NCI-H1048 (cell line): Measurements from ENCODE around the gene A4GALT.

Experiments
- DNase-seq: peaks from one replicate; lab custom pipeline; 2025; lab: John Stamatoyannopoulos, UW

The A4GALT gene

DNA sequence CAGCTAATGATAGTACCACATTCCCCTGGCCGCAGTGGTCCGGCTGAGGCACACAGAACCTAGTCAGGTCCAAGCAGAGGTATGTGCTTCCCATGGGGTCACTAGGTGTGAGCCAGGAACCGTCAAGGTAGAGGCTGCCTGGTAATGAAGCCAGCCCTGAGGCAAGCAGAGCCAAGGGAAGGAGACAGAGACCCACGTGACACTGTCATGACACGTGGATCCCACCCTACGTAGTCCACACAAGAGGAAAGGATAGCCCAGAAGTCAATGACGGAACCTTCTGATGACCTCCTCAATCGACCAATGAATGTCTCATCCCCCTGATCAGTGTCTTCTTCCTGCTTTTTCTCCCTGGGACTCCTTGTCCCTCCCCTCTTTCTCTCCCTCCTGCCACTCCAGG lies 19.0 kb downstream of the A4GALT start:
- no peak for DNase-seq

DNA sequence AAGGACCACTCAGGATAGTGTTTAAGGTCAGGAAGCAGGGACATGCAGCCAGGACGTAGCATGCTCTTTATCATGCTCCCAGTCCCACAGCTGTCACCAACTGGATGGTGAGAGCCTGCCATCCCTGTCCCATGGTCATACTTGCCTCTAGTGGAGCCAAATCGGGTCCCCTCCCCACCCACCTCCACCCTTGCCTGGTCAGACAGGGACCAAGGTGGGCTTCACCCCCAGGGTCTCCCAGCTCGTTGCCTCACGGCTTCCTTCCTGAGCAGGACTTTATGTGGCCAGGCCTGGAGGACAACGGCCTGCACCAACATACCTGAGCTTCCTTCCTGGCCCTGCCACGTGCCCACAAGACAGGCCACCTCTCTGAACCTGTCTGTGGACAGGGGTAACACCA lies 19.8 kb downstream of the A4GALT start:
- DNase-seq: no peak

GRCh38 chr22:42700355-42700754 lies 20.3 kb downstream of the A4GALT start:
- DNase-seq: no peak

GRCh38 chr22:42699976-42700352 lies 20.7 kb downstream of the A4GALT start:
- DNase-seq: no peak

DNA sequence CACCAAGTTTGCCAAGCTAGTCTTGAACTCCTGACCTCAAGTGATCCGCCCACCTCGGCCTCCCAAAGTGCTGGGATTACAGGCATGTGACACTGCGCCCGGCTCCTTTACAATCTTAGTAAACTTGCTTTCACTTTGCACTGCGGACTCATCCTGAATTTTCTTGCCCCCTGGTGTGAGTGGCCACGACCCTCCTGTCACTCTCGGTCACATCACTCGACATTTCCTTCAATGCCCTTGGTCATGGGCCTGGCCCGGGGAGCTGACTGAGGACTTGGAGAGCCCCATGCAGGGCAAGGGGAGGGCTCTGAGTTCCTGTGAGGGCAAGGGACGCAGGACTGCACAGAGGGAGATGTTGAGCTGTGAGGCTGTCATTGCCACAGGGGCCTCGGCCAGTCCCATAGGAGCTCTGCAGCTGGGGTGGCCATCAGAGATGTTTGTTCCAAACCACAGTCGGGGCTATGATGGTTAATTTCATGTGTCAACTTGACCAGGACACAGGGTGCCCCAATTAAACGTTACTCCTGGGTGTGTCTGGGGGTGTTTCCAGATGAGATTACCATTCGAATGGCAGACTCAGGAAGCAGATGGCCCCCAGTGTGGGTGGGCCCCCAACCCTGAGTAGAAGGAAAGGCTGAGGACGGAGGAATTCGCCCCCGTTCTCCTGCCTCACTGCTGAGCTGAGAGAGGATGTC lies 21.2 kb downstream of the A4GALT start:
- no peak for DNase-seq

GRCh38 chr22:42697542-42698013 lies 23.1 kb downstream of the A4GALT start:
- no peak for DNase-seq

- no peak for DNase-seq
Measured at GRCh38 chr22:42696331-42696967, 24.2 kb downstream of the A4GALT start.

DNA sequence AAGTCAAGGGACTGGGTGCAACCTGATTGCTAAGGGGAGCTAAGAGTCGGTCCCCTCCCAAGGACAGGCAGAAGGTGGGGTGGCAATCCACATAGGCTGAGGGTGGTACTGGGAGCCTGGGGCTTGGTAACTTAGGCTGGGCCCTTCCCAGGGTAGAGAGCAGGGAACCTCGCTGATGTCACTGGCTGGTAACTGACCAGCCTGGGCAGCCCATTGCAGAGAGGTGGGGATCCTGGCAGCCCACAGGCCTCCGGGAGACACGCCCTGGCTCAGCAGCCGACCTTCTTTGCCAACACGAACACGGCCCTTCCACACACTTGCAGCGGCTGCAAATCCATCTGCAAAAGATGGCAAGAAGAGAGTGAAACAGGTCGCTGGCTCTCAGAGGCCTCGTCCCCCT lies 25.4 kb downstream of the A4GALT start:
- DNase-seq: no peak

DNA sequence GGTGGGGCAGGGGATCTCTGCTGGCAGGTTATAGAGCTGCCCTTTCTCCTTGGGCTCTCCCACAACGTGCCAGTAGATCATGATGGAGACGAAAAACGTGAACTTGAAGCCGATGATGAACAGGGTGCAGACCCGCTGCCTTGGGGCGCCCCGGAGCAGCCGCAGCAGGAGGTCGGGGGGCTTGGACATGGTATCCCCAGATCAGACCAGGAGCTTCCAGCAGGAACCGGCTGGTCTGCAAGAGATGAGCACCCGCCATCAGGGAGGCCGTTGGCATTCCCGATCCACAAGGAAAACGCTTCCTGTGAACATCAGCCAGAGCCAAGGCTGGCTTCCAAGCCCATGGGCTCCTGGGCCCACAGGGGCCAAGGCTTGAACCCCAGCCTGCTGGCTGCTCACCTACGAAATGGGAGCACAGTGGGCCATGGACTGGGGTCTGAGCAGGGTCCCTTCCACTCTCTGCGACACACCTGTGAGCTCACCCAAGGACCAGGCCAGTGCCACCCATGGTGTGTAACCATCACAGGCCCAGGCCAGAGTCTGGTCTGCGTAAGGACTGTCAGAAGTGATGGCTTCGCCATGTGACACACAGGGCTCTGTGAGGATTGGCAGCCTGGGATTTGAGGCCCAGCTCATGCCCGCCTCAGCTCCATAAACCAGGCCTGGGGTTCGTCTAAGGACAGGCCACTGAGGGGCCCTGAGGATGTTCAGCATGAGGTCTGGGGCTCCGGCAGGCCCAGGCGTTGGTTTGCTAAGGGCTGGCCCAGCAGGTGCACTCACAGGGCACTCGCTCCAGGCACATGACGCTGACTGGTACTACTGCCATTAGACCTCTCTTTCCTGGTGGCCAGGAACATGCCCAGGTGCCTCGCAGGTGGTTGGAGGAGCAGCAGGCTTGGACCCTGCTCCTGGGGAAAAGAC lies 26.6 kb downstream of the A4GALT start:
- DNase-seq: no peak

DNA sequence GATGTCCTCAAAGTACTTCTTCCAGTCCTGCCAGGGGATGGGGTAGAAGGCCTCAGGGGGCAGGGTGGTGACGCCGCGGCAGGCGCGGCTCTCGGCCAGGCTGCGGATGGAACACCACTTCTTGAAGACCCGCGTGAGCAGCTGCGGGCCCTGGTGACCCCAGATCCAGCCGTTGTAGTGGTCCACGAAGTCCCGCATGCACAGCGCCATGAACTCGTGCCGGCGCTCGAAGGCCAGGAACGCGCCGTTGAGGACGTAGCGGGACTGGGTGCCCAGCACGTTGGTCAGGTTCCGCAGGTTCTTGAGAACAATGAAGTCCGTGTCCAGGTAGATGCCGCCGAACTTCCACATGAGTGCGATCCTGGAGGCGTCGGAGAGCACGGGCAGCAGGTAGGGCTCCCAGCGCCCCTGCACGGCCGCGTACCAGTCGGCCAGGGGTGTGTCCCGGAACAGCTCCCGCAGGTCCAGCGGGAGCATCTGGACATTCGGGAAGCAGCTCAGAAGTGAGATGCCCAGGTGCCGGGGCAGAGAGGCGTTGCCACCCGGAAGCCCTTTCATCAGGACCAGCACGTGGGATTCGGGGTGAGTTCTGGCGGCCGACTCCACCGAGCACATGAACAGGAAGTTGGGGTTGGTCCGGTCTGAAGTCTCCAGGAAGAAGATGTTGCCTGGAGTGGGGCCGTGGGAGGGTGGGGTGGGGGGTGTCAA lies 27.5 kb downstream of the A4GALT start:
- DNase-seq: no peak

DNA sequence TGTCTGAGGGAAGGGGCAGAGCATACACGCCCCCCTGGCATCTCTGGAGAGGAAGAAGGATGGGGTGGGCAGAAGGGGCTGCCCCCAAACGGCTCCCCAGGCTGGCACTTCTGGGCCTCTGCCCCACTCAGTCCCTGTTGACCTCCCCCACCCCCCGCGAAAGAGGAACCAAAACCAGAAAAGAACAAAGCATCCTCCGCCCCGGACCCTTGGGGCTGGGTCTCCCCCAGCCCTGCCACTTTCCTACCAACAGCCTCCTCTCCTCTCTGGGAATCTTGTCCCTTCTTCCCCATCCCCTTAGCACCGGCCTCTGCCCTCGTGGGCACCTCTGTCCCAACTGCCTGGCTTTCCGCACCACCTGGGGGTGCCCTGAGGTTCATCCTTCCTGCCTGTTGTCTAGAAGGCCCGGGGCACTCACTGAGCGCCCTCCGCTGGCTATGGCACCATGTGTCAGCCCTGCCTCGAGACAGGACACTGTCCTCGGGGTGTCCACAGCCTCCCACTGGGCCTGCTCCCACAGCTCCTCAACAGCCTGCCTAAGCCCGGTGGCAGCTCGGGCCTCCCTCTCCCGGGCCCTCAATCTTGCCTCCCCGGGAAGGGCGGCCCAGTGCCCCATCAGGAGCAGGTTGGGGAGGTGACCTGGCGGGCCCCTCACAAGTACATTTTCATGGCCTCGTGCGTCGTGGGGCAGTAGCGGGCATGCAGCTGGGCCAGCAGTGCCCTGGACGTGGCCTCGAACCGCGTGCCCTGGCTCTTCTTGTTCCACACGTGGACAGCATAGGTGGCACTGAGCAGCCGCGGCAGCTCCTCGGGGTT lies 28.2 kb downstream of the A4GALT start:
- DNase-seq: no peak

GRCh38 chr22:42691440-42691839 lies 29.2 kb downstream of the A4GALT start:
- no peak for DNase-seq

GRCh38 chr22:42688241-42689211 lies 32.1 kb downstream of the A4GALT start:
- no peak for DNase-seq

DNA sequence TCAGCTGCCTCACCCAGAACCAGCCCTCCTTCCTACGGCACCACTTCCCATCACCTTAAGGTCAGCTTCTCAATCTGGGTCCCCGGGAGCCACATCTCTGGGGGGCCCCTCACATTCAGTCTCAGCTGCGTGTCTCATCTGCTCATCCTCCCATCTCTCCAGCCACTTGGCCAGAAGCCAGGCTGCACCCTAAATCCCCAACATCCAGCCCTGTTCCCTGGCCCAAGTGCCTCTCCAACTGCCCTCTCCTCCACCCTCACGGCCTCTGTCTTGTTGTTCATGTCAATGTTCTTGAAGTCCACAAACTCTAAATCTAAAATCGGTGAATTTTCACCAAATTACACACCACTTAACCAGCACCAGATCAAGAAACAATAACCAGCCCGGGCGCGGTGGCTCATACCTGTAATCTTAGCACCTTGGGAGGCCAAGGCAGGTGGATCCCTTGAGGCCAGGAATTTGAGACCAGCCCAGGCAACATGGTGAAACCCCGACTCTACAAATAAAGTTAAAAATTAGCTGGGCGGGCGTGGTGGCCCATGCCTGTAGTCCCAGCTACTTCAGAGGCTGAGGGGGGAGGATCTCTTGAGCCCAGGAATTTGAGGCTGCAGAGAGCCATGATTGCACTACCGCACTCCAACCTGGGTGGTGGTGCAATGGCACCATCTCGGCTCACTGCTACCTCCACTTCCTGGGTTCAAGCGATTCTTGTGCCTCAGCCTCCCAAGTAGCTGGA lies 33.7 kb downstream of the A4GALT start:
- no peak for DNase-seq

- no peak for DNase-seq
Measured at GRCh38 chr22:42685941-42686653, 34.6 kb downstream of the A4GALT start.

DNA sequence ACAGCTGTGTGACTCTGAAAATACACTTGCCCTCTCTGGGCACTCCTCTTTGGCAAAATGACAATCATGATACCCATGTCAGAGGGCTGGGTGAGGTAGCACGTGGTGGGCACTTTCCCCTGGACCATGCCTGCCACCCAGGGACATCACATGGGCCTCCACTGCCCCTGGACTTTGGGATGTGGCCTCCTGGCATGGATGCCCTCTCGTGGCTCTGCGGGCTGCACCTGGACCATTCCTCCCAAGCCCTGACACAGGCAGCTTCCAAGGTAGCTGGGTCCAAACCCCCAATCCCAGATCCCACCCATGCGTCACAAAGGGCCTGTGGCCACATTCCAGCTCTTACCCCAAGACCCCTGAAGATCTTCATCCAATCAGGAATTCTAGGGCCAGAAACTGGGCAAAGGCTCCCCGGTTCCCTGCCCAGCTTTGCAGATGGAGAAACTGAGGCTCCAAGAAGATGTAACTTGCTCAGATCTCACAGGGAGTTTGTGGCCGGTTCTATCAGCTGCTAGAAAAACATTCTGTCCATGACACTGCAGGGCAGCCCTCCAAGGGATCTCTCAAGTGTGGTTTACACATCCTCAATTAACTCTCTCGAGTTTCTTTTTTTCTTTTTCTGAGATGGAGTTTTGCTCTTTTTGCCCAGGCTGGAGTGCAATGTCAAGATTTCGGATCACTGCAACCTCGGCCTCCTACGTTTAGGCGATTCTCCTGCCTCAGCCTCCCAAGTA lies 36.0 kb downstream of the A4GALT start:
- no peak for DNase-seq

GRCh38 chr22:42683578-42684283 lies 36.9 kb downstream of the A4GALT start:
- DNase-seq: no peak
